Right kidney (tissue), 1 donor: Measurements from ENCODE around the gene PPP1R9A.
A peak's percentile ranks its signal among the peaks of the same experiment; 100 is the strongest.

Source experiments
- DNase-seq: peaks from one replicate; pipeline ENCODE4 v3.0.0-alpha.2; 2016

Gene PPP1R9A

DNA sequence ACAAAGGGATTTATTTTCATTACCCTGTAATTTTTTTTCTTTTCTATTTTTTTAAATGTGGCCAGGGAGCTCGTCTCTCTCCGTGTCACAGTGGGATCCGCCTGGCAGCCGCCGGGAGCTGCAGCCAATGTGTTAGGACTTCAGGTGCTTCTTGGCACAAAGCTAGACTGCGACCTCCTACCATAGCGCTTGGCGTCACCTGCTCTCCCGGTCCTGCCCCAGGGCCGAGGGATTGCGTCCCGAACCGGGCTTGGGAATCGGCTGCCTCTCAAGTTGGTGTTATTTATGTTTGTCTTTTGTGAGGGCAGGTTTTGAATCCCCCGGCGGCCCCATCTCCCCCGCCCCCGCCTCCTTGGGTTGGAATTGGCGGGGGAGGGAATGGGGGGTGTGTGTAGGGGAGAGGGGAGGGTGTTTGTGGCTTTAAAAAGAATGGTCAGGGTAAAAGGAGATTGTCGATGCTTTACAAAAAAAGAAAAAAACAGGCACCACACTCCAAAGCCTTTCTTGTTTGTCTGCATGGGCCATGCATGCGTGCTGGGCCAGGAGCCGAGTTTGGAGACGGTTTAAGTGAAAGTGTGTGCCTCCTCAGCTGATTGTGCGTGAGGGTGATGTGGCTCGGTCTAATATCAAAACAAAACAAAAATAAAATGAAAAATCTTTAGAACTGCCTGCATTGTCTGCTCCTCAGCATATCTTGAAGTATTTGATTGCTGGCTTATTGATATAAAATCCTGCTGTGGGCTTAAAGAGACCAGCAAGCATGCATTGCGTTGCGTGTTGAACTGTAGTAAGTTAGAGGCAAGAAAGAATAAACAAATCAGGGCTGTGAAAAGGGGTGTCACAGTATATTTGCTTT, 1.2 kb downstream of the PPP1R9A start:
- peak; percentile 91 for DNase-seq

DNA sequence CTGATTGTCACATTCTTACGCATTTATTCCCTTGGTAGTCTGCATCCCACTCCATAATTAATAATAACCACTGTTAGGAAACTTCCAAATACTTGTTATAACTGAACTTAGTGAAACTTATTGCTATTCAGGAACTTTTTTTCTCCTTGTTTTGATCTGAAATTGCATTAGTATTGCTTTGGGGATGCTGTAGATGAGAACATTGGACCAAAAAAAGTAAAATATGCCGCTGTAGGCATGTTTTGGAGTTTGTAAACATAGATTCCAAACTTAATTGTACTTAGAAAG, 1.7 kb downstream of the PPP1R9A start:
- DNase-seq = no peak

DNA sequence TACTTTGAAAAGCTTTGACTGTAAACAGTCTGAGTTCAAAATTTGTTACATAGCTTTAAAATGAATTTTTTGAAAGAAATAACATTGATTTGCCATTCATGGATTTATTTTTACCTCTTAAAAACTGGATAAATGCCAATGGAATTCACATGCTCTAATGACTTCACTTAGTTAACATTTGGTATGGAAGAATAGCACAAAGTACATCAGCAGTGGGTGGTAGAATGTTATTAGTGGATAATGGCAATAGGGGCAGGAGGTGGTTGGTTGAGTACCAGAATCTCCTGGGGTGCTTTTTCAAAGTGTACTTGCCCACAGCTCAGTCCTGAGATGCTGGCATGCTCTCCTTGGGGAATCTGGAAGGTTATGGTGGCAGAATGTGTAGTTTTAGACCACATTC, 4.7 kb downstream of the PPP1R9A start:
- DNase-seq = no peak

DNA sequence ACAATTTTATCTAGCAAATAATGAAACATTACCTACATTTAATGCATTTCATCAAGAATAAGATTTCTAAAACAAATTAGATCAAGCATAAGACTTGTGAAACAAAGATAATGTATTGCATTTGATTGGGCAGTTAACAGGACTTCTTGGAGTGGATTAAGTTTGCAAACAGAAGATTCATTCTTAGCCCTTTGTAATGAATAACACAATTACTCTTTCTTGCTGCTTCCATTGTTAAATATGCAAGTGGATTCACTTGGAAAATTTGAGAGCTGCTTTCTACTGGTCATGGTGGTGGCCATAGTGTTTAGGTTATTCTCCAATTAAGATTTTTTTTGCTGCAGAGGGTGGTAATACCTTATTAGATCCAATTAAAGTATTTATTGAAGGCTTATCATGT, 6.0 kb downstream of the PPP1R9A start:
- no peak for DNase-seq

DNA sequence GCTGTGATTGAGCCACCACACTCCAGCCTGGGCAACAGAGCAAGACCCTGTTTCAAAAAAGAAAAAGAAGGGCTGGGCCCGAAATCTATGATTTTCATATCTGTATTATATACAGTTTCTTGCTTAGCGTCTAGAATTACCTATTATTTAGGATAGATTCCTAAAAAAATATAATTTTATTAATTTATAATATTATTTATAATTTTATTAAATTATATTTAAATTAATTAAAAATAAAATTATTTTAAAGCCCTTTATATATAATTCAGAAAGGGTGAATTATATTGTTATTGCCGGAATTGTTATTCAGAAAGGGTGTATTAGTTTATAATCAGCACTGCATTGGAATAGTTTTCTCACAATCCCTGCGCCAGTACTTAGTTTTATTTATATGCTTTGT, 14.5 kb downstream of the PPP1R9A start:
- no peak for DNase-seq

DNA sequence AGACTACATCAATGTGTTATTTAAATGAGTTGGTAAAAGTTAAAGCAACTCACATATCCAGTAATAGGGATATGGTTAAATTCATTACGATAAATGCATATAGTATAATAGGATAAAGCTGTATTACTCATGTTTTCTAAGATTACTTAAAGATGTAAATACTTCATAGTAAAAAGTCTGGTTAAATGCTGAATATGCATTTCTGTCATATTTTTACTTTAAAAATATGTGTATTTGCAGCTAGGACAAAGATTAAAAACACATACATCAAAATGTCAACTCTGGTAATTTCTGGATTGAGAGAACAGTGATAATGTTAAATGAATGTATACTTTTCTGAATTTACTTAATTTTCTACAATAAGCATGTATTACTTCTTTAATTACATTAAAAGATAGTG, 15.1 kb downstream of the PPP1R9A start:
- DNase-seq = no peak

DNA sequence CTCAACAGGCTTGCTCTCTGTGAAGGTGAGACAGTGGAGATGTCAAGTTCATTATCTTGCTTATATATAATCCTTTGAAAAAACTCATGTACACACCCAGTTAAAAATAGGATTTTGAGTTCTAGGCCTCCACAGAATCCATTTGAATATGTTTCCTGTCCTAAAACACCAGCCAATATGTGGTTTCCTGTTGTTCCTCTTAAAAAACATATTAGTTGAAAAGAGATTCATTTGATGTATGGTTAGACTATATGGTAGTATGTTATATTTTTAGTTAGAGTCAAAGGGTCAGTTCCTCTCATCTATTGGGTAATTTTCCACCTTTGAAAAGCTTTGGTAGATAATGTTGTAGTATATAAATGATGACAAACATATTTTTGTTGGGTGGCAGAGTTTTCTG, 16.0 kb downstream of the PPP1R9A start:
- no peak for DNase-seq

DNA sequence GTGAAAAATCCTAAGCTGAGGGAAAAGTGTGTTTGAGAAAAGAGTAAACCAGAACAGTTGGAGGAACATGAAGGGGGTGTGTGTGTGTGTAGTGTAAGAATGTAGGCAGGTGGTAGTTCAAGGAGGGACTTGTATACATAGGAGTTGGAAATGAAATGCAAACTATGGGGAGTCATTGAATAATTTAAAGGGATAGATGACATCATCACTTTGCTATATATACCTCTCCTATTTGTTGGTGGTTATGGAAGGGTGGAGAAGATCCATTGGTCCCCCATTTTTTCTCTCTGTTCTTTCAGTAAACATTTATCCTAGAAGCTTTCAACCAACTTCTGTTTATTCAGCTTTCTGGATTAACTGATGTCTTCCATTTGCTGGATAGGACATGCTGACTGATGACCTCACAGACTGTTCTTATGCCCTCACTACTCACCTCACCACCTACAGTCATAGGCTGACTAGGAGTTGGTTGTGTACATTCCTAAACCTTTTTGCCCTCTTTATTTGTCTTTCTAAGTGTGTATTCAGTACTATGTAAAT, 20.8 kb downstream of the PPP1R9A start:
- no peak for DNase-seq

DNA sequence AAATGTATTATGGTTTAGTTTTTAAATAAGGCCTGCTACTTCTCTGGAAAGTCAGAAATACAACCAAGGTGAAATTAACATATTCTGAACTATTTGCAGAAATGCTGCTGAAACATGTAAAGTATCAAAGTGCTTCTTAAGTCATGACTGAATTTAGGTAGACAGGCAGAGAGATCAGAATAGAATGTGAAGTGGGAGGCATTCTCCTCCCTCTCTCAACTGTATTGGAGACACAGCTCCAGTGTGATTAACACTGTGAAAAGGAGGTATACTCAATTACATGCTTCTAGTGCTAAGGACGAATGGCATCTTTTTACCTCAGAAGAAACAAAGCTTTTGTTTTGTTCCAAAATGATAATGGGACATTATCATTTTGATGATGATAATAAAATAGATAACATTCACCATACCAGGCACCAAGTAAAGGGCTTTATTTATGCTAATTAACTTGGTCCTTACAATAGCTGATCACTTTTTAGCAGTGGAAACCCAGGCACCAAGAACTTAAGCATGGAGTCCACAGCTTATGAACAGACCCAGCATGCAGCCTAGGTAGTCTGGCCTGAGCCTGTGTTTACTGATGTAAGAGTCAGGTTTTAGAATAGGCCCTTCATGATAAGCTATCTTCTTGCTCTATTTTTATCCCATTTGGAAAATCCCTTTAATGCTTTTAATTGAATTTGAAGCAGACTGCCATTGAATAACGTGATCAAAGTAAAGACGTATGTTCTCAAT, 26.0 kb downstream of the PPP1R9A start:
- no peak for DNase-seq

DNA sequence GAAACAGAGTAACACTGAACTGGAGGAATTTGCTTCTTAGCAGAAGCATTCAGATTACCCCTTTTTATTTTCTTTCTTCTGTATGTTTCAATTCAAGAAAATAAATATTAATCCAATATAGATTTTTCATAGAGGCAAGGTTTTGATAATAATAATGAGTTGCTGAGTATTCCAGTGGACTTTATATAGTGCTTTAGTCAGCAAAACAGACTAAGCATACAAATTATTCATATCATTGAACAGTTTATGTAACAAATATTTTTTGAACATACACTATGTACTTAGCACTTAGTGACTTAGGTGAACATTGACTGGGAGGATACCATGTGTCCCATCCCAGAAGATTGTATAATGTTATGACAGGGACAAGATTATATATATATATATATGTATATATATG, 32.0 kb downstream of the PPP1R9A start:
- DNase-seq = no peak

DNA sequence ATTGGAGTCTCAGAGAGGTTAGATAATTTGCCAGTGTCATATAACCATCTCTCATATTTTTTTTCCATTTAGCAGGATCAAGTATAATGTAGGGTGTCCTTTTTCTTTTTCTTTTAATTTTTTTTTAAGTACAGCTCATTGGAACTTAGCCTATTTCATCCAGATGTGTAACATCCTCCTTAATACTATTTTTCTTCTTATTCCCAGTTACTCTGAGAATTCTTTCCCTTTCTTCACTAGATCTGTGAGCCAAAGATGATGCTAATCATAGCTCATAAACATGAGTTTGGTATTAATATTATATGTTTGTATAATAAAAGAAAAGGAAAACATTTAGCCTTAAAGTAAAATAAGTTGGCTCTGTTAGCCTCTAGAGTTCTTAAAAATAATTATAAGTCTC, 32.8 kb downstream of the PPP1R9A start:
- DNase-seq = no peak

DNA sequence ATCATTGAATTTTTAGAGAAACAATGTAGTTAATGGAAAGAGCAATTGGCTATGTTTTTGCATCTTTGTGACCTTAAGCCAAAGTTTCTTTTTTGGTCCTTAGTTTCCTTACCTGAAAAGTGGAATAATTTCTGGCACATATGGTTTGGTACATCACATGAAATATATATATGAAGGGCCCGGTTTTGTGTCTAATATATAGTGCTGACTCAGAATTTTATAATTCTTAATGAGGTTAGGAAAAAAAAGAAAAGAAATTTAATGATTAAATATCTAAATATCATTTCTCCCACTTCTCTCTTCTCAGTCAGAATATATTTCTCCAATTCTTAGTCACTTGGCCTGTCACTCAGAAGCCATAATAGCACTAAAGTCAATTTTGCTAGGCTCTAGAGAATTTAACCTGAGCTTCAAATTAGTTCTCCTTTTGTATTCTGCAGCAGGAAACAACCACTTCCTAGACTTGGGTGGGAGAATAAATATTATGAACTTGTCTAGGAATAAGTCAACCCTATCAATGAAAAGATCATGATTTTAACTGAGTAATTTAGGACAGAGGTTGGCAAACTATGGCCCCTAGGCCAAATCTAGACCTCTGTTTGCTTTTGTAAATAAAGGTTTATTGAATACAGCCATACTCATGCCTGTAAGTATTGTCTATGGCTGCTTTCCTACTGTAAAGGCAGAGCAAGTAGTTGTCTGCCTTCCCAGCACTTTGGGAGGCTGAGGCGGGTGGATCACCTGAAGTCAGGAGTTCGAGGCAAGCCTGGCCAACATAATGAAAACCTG, 34.6 kb downstream of the PPP1R9A start:
- DNase-seq = no peak

DNA sequence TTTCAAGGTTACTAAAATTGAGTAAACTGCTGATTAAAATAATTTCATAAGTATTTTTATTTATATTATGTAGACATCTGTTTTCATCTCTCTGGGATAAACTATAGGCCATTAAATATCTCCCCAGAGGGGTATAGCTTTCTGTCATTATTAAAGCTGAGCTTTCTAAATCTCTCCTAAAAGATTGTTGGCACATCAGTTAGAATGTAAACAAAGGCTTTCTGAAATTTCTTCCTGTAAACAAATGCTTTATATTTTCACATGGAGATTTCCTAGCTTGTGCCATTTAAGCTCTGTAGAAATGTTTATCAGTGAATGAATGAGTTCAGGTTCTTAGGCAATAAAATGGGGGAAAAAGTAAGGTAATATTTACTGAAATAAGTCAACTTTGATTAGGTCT, 35.7 kb downstream of the PPP1R9A start:
- no peak for DNase-seq

DNA sequence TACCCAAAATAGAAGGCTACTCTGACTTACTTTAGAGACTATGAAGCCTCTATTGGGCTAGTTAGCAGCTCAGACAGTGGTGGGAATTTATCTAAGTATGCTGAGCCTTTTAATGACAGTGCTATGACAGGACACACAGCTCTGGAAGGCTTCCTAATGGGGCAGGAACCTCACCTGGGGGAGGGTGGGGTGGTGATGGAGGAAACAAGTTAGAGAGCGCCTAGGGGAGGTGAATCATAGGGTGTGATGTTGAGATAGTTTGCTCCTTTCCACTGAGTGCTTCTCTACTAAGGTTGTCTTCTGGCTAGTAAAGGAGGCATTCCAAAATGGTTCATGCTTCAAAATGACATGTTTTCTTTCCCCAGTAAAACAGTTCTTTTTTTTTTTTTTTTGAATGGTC, 42.1 kb downstream of the PPP1R9A start:
- no peak for DNase-seq

DNA sequence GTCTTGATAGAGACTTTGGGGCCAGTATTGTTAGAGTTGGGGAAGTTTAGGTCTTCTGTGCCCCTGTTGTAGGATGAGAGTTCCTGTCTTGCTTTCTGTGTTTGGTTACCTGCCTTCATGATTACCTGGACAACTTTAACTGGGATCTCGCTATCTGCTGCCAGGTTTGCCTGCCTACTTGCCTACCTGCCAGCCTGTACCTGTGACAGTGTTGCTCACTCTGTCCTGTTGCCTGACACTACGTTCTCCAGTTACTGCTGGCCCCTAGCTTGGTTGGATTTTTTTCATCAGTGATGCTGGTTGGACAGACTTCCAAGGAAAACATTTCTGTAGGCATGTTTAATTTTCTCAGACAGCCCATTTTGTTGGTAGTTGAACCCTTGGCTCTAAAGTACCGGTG, 48.4 kb downstream of the PPP1R9A start:
- DNase-seq = no peak

DNA sequence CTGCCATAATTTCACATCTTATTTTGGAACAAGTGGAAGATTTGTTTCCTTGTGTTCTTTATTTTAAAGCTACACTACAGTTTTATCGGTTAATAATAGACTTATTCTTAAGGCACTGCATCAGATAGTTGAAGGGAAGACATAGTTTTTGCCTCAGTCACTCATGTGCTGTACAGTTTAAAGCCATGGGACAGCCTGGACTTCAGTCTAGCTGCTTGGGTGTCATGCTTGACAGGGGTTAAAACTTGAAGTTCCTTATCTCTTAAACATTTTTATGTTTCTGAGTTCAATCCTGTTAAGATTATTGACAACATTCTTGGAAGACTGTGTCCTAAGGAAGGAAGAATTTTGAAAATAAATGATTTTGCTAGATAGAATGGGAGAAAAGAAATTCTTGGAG, 49.7 kb downstream of the PPP1R9A start:
- no peak for DNase-seq

DNA sequence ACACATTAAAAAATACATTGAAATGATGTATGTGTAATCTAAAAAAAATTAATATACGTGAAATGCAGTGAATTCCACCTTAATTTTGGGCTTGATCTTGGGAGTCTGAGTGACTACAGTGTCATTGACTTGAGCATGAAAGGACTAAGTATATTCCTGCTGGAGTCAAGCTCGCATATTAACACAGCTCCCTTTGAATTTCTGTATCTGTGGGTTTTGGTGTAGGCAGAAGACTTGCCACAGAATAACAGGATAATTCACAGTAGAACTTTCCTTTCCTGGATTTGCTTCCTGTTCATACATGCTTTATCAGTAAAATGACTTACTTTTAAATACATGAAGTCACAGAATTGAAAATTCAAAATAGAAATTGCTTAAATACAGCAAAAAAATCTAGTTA, 55.3 kb downstream of the PPP1R9A start:
- no peak for DNase-seq

DNA sequence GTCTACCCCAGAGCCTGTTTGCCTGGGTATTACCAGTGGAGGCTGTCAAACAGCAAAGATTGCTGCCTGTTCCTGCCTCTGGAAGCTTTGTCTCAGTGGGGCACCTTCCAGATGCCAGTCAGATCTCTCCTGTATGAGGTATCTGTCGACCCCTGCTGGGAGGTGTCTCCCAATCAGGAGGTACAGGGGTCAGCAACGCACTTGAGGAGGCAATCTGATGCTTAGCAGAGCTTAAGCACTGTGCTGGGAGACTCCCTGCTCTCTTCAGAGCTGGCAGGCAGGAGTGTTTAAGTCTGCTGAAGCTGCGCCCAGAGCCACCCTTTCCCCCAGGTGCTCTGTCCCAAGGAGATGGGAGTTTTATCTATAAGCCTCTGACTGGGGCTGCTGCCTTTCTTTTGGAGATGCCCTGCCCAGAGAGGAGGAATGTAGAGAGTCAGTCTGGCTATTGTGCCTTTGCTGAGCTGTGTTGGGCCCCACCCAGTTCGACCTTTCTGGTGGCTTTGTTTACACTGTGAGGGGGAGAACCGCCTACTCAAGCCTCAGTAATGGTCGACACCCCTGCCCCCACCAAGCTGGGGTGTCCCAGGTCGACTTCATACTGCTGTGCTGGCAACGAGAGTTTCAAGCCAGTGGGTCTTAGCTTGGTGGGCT, 62.2 kb downstream of the PPP1R9A start:
- DNase-seq = no peak

DNA sequence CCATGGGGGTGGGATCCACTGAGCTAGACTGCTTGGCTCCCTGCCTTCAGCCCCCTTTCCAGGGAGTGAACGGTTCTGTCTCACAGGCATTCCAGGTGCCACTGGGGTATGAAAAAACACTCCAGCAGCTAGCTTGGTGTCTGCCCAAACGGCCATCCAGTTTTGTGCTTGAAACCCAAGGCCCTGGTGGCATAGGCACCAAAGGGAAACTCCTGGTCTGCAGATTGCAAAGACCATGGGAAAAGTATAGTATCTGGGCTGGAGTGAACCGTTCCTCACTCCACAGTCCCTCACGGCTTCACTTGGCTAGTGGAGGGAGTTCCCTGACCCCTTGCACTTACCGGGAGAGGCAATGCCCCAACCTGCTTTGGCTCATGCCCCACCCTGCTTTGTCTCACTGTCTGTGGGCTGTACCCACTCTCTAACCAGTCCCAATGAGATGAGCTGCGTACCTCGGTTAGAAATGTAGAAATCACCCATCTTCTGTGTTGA, 62.7 kb downstream of the PPP1R9A start:
- DNase-seq = no peak

DNA sequence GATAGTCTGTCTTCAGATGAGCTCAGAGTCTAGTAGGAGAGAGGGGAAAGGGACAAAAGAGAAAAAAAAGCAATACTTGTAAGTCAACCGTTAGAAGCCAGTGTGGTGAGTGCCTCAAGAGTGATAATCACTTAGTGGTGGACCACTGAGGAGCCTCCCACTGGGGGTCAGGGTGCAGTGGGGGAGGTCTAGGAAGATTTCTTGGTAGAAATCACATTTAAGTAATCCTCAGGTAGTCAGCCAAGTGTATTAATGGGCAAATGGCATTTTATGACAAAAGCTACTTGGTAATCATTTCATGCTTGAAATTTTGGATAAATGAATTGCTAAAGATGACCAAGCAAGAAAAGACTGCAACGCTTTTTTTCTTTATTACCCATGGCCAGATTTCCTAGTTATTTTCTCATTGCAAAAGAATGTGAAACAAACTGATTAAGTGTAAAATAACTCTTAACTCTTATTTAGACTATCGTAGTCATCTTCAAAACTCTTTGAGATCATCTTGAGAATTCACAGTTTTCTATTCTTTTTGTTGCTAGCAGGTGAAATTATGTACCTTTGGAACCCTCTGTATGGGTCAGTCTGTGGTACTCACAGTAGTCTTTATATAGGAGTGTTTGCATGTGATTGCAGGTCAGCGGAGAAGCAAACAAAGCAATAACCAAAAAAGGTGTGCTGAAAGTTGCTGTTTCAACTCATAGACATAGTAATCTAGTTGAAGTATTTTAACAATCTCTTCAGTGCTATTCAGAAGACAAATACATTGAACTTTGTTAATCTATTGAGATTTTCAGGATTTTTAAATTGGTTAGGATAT, 63.9 kb downstream of the PPP1R9A start:
- no peak for DNase-seq

DNA sequence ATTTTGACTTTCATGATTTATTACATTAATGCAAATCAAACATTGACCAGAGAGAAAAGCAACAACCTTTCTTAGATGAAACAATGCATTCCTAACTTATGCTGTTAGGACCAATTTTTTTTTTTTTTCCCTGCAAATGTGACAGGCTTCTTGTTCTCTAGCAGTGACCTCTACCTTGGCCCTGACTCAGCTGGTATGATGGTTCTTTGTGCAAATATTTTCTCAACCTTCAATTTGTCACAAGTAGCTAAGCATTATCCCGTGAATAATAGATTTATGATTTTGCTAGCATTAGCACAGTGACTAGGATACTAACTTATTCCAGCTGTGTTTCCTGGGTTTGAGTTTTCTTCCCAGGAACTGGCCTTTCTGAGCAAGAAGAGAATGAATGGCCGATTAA, 64.9 kb downstream of the PPP1R9A start:
- peak; percentile 12 for DNase-seq

DNA sequence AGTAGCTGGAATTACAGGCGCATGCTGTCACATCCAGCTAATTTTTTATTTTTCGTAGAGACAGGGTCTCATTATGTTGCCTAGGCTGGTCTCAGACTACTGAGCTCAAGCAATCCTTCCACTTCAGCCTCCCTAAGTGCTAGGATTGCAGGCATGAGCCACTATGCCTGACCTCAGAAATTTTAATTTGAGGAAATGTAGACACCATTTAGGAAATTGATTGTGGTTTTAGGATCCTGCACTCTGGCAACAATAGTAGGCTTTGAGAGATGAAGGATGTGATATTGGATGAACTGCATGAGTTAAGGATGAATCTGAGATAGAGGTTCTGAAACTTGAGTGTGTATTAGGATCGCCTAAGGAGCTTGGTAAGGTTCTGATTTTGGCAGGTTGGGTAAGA, 66.5 kb downstream of the PPP1R9A start:
- no peak for DNase-seq
